ENCODE results near the gene MMP23B.
"Not testable (repeated sequence)": the region's sequence is repeated elsewhere in the genome, so short reads cannot be mapped to it uniquely, and the experiment has no call there.

MMP23B gene

GRCh38 chr1:1640711-1641461, 8.9 kb downstream of the MMP23B start:
- H3K9me3 Mint-ChIP-seq; H3K4me3 Mint-ChIP-seq; intact Hi-C loops (cut with micrococcal nuclease); H3K4me1 Mint-ChIP-seq (ENCODE audit: low read depth); H3K27ac Mint-ChIP-seq; H3K27me3 Mint-ChIP-seq: not testable (repeated sequence)
- H3K36me3 Mint-ChIP-seq (ENCODE audit: low read depth) = peaks cover 44% of the 10 kb centered on the region

- H3K4me3 Mint-ChIP-seq; H3K27me3 Mint-ChIP-seq; intact Hi-C loops (cut with micrococcal nuclease); H3K27ac Mint-ChIP-seq; H3K9me3 Mint-ChIP-seq; H3K4me1 Mint-ChIP-seq (ENCODE audit: low read depth): not testable (repeated sequence)
- H3K36me3 Mint-ChIP-seq (ENCODE audit: low read depth) = peaks cover 63% of the 10 kb centered on the region
Measured at GRCh38 chr1:1646326-1646725, 14.4 kb downstream of the MMP23B start.

GRCh38 chr1:1647567-1648241, 15.7 kb downstream of the MMP23B start:
- H3K36me3 Mint-ChIP-seq (ENCODE audit: low read depth) = peaks cover 76% of the 10 kb centered on the region
- H3K27ac Mint-ChIP-seq; H3K4me3 Mint-ChIP-seq; intact Hi-C loops (cut with micrococcal nuclease); H3K27me3 Mint-ChIP-seq; H3K4me1 Mint-ChIP-seq (ENCODE audit: low read depth); H3K9me3 Mint-ChIP-seq: not testable (repeated sequence)

GRCh38 chr1:1648265-1648664, 16.3 kb downstream of the MMP23B start:
- H3K27me3 Mint-ChIP-seq; H3K4me1 Mint-ChIP-seq (ENCODE audit: low read depth); intact Hi-C loops (cut with micrococcal nuclease); H3K27ac Mint-ChIP-seq; H3K4me3 Mint-ChIP-seq; H3K9me3 Mint-ChIP-seq: not testable (repeated sequence)
- peaks cover 80% of the 10 kb centered on the region for H3K36me3 Mint-ChIP-seq (ENCODE audit: low read depth)

- H3K4me3 Mint-ChIP-seq = peak within 1 kb of the TSS; percentile 92
- H3K4me1 Mint-ChIP-seq (ENCODE audit: low read depth); H3K9me3 Mint-ChIP-seq; intact Hi-C loops (cut with micrococcal nuclease); H3K27me3 Mint-ChIP-seq: not testable (repeated sequence)
- peaks cover 42% of the 10 kb centered on the region for H3K36me3 Mint-ChIP-seq (ENCODE audit: low read depth)
- H3K27ac Mint-ChIP-seq = peak within 1 kb of the TSS; percentile 99
Measured at GRCh38 chr1:1658583-1659549, 26.9 kb downstream of the MMP23B start, which contains the start of gene CDK11B. TSS of gene CDK11B (minus strand) at chr1:1659004. CDS start at chr1:1657485, 1,519 bp downstream.

- intact Hi-C loops (cut with micrococcal nuclease); H3K27ac Mint-ChIP-seq; H3K9me3 Mint-ChIP-seq; H3K27me3 Mint-ChIP-seq; H3K4me1 Mint-ChIP-seq (ENCODE audit: low read depth); H3K4me3 Mint-ChIP-seq: not testable (repeated sequence)
- peaks cover 45% of the 10 kb centered on the region for H3K36me3 Mint-ChIP-seq (ENCODE audit: low read depth)
Measured at GRCh38 chr1:1662392-1662791, 30.4 kb downstream of the MMP23B start.

- H3K9me3 Mint-ChIP-seq; H3K4me3 Mint-ChIP-seq; H3K27ac Mint-ChIP-seq; intact Hi-C loops (cut with micrococcal nuclease); H3K4me1 Mint-ChIP-seq (ENCODE audit: low read depth); H3K27me3 Mint-ChIP-seq: not testable (repeated sequence)
- H3K36me3 Mint-ChIP-seq (ENCODE audit: low read depth) = peaks cover 51% of the 10 kb centered on the region
Measured at GRCh38 chr1:1662830-1663560, 31.0 kb downstream of the MMP23B start.

GRCh38 chr1:1664318-1664717, 32.3 kb downstream of the MMP23B start:
- H3K4me3 Mint-ChIP-seq; H3K4me1 Mint-ChIP-seq (ENCODE audit: low read depth); H3K27me3 Mint-ChIP-seq; intact Hi-C loops (cut with micrococcal nuclease); H3K9me3 Mint-ChIP-seq; H3K27ac Mint-ChIP-seq: not testable (repeated sequence)
- H3K36me3 Mint-ChIP-seq (ENCODE audit: low read depth) = peaks cover 58% of the 10 kb centered on the region

- H3K4me1 Mint-ChIP-seq (ENCODE audit: low read depth) = no peaks in the 10 kb centered on the region
- intact Hi-C loops (cut with micrococcal nuclease) = no loop called here
- H3K27me3 Mint-ChIP-seq = no peaks in the 10 kb centered on the region
- no peak overlapping the region for H3K27ac Mint-ChIP-seq
- no peaks in the 10 kb centered on the region for H3K9me3 Mint-ChIP-seq
- no peak overlapping the region for H3K4me3 Mint-ChIP-seq
- peaks cover 67% of the 10 kb centered on the region for H3K36me3 Mint-ChIP-seq (ENCODE audit: low read depth)
Measured at GRCh38 chr1:1664941-1665814, 33.2 kb downstream of the MMP23B start.

- Mint-ChIP-seq H3K27ac (no peak overlapping the region), H3K4me3 (no peak overlapping the region), H3K4me1 (ENCODE audit: low read depth) (no peaks in the 10 kb centered on the region), H3K36me3 (ENCODE audit: low read depth) (peaks cover 73% of the 10 kb centered on the region), H3K9me3 (no peaks in the 10 kb centered on the region), H3K27me3 (no peaks in the 10 kb centered on the region)
- intact Hi-C loops (cut with micrococcal nuclease) = no loop called here
Measured at GRCh38 chr1:1665815-1666251, 33.9 kb downstream of the MMP23B start.

- no peaks in the 10 kb centered on the region for H3K27me3 Mint-ChIP-seq
- no peaks in the 10 kb centered on the region for H3K4me1 Mint-ChIP-seq (ENCODE audit: low read depth)
- intact Hi-C loops (cut with micrococcal nuclease) = no loop called here
Measured at GRCh38 chr1:1666526-1666925, 34.6 kb downstream of the MMP23B start.

GRCh38 chr1:1669468-1670440, 37.8 kb downstream of the MMP23B start:
- no peak overlapping the region for H3K4me3 Mint-ChIP-seq
- intact Hi-C loops (cut with micrococcal nuclease) = no loop called here
- H3K27me3 Mint-ChIP-seq = no peaks in the 10 kb centered on the region
- H3K36me3 Mint-ChIP-seq (ENCODE audit: low read depth) = peaks cover 97% of the 10 kb centered on the region
- H3K27ac Mint-ChIP-seq = no peak overlapping the region
- H3K4me1 Mint-ChIP-seq (ENCODE audit: low read depth) = no peaks in the 10 kb centered on the region
- no peaks in the 10 kb centered on the region for H3K9me3 Mint-ChIP-seq

More at GRCh38 chr1:1666526-1666925, 34.6 kb downstream of the MMP23B start:
- peaks cover 80% of the 10 kb centered on the region for H3K36me3 Mint-ChIP-seq (ENCODE audit: low read depth)
- no peaks in the 10 kb centered on the region for H3K9me3 Mint-ChIP-seq
- H3K4me3 Mint-ChIP-seq = no peak overlapping the region
- no peak overlapping the region for H3K27ac Mint-ChIP-seq
